Measurements from ENCODE around the gene APOO.

Gene APOO

DNA sequence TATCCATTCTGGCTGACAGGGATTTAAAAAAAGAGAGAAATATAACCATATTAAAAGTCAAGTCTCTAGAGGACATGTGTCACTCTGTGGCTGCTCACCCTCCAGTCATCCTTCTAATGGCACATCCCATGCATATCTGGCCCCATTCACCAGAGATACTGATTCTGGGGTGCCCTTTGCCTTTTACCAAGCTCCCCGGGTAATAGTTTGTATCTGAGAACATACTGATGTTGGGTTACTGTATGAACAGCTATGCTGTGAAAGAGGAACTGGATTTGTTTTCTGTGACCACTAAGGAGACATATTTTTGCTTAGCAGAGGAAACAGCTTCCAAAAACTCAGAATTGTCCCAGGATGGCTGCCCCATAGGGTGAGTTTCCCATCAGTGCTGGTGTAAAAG, 68.8 kb downstream of the APOO start:
- no peaks in the 10 kb centered on the region for H3K36me3 ChIP-seq (ENCODE audit: low read depth)
- H3K4me3 ChIP-seq (ENCODE audit: severe bottlenecking), result no peak overlapping the region
- DNase-seq (ENCODE audit: low spot score) (no peak), ATAC-seq (ENCODE audit: low read depth) (no peak)
- H3K4me1 ChIP-seq (ENCODE audit: insufficient read depth, poor library complexity, severe bottlenecking), result no peaks in the 10 kb centered on the region
- no peak overlapping the region for H3K27ac ChIP-seq (ENCODE audit: poor library complexity, severe bottlenecking)
- no peaks in the 10 kb centered on the region for H3K27me3 ChIP-seq (ENCODE audit: insufficient read depth, poor library complexity, severe bottlenecking)
- TF ChIP-seq, protein P1, sequence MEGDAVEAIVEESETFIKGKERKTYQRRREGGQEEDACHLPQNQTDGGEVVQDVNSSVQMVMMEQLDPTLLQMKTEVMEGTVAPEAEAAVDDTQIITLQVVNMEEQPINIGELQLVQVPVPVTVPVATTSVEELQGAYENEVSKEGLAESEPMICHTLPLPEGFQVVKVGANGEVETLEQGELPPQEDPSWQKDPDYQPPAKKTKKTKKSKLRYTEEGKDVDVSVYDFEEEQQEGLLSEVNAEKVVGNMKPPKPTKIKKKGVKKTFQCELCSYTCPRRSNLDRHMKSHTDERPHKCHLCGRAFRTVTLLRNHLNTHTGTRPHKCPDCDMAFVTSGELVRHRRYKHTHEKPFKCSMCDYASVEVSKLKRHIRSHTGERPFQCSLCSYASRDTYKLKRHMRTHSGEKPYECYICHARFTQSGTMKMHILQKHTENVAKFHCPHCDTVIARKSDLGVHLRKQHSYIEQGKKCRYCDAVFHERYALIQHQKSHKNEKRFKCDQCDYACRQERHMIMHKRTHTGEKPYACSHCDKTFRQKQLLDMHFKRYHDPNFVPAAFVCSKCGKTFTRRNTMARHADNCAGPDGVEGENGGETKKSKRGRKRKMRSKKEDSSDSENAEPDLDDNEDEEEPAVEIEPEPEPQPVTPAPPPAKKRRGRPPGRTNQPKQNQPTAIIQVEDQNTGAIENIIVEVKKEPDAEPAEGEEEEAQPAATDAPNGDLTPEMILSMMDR (IDR thresholded peaks at IDR 0.05; ENCODE audit: poor library complexity, severe bottlenecking), result no peak
- H3K9me3 ChIP-seq (ENCODE audit: severe bottlenecking), result no peaks in the 10 kb centered on the region

DNA sequence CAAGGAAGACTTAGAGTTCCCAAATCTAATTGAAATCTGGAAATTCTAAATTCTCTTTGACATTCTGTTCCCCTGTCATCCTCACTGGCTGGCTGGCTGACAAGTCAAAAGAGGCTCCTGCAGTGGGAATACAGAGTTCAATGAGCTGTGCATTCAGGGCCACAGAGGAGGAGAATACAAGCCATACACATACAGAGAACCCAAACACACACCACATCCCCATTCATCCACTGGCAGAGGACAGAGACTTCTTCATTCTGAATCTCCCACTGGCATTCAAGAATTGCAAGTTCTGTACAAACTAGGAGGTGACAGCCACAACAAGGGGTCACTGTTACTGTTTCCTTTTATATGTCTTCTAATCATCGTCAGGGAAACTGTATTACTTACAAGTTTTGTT, 75.0 kb downstream of the APOO start:
- H3K27me3 ChIP-seq (ENCODE audit: insufficient read depth, poor library complexity, severe bottlenecking), result no peaks in the 10 kb centered on the region
- H3K36me3 ChIP-seq (ENCODE audit: low read depth), result no peaks in the 10 kb centered on the region
- ATAC-seq (ENCODE audit: low read depth) (no peak), DNase-seq (ENCODE audit: low spot score) (no peak)
- H3K4me3 ChIP-seq (ENCODE audit: severe bottlenecking), result no peak overlapping the region
- no peak overlapping the region for H3K27ac ChIP-seq (ENCODE audit: poor library complexity, severe bottlenecking)
- H3K4me1 ChIP-seq (ENCODE audit: insufficient read depth, poor library complexity, severe bottlenecking), result no peaks in the 10 kb centered on the region
- TF ChIP-seq, protein P1 (IDR thresholded peaks at IDR 0.05; ENCODE audit: poor library complexity, severe bottlenecking), result no peak
- H3K9me3 ChIP-seq (ENCODE audit: severe bottlenecking), result no peaks in the 10 kb centered on the region

DNA sequence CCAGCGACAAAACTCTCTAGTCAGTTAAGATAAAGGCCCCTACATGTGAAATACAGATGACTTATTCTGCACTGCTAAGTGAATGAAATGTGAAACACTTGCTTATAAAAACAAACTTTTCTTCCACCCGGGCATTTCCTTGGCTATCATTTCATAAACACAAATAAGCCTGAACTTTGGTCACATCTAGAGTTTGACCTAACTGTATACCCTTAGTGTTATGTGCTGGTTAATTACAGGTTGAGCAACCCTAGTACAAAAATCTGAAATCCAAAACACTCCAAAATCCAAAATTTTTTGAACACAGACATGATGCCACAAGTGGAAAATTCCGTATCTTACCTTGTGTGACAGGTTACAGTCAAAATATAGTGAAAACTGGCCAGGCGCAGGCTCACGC, 78.9 kb downstream of the APOO start:
- Histone ChIP-seq H3K9me3 (ENCODE audit: severe bottlenecking) (no peaks in the 10 kb centered on the region), H3K27ac (ENCODE audit: poor library complexity, severe bottlenecking) (no peak overlapping the region), H3K27me3 (ENCODE audit: insufficient read depth, poor library complexity, severe bottlenecking) (no peaks in the 10 kb centered on the region), H3K4me1 (ENCODE audit: insufficient read depth, poor library complexity, severe bottlenecking) (no peaks in the 10 kb centered on the region), H3K36me3 (ENCODE audit: low read depth) (no peaks in the 10 kb centered on the region), H3K4me3 (ENCODE audit: severe bottlenecking) (no peak overlapping the region)
- TF ChIP-seq, protein P1 (IDR thresholded peaks at IDR 0.05; ENCODE audit: poor library complexity, severe bottlenecking), result no peak
- no peak for DNase-seq (ENCODE audit: low spot score)
- ATAC-seq (ENCODE audit: low read depth), result no peak

DNA sequence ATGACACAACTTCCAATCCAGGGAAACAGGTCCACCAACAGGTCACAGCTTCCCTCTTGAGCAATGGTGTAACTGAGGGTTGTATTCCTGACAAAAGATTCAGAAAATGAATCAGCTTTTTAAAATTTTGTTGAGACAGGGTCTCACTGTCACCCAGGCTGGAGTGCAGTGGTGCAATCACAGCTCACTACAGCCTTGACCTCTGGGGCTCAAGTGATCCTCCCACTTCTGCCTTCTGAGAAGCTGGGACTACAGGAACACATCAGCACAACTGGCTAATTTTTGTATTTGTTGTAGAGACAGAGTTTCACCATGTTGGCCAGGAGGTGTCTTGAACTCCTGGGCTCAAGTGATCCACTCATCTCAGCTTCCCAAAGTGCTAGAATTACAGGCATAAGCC, 81.1 kb downstream of the APOO start:
- Histone ChIP-seq H3K4me1 (ENCODE audit: insufficient read depth, poor library complexity, severe bottlenecking) (no peaks in the 10 kb centered on the region), H3K27me3 (ENCODE audit: insufficient read depth, poor library complexity, severe bottlenecking) (no peaks in the 10 kb centered on the region), H3K9me3 (ENCODE audit: severe bottlenecking) (no peaks in the 10 kb centered on the region), H3K4me3 (ENCODE audit: severe bottlenecking) (no peak overlapping the region), H3K27ac (ENCODE audit: poor library complexity, severe bottlenecking) (no peak overlapping the region), H3K36me3 (ENCODE audit: low read depth) (no peaks in the 10 kb centered on the region)
- ATAC-seq (ENCODE audit: low read depth) (no peak), DNase-seq (ENCODE audit: low spot score) (no peak)
- TF ChIP-seq, protein P1 (IDR thresholded peaks at IDR 0.05; ENCODE audit: poor library complexity, severe bottlenecking), result no peak

DNA sequence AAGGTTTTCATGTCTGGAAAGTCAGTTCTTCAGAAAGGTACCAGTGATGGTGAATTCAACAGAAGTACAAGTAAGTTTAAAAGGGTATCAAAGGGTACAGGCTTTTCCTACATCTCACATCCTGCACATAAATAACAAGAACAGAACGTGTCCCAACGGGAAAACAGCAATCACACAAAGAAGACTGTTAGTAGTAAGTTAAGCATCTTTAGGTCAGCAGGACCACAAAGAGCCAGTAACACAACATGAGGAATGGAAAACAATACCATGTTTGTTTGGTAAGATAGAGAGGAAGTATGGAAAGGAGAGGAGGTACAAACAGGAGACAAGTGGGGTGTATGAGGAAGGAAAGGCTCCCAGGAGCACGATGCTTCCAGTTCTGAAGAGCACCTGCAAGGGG, 81.5 kb downstream of the APOO start:
- Histone ChIP-seq H3K4me3 (ENCODE audit: severe bottlenecking) (no peak overlapping the region), H3K4me1 (ENCODE audit: insufficient read depth, poor library complexity, severe bottlenecking) (no peaks in the 10 kb centered on the region), H3K9me3 (ENCODE audit: severe bottlenecking) (no peaks in the 10 kb centered on the region), H3K27ac (ENCODE audit: poor library complexity, severe bottlenecking) (no peak overlapping the region), H3K36me3 (ENCODE audit: low read depth) (no peaks in the 10 kb centered on the region), H3K27me3 (ENCODE audit: insufficient read depth, poor library complexity, severe bottlenecking) (no peaks in the 10 kb centered on the region)
- no peak for DNase-seq (ENCODE audit: low spot score)
- ATAC-seq (ENCODE audit: low read depth), result no peak
- TF ChIP-seq, protein P1 (IDR thresholded peaks at IDR 0.05; ENCODE audit: poor library complexity, severe bottlenecking), result no peak

Data from RWPE2 (cell line).